WTC11 (cell line): ENCODE results near the gene DNPEP. TPM values are rescaled to one million over a fixed set of nuclear protein-coding genes. Genes with fewer than 3 reads are reported as not detected.

Source experiments
- ATAC-seq: fragments of 200-7000 bp; cut with Tn5 transposase; 2 replicates; pipeline ENCODE4 v1.10.0; 2021; ENCODE audit warnings: mild to moderate bottlenecking, moderate library complexity
- CTCF ChIA-PET: fragments of 300-600 bp; sonication (Branson Sonifier 250); formaldehyde crosslinking; loops from one replicate; lab custom pipeline; 2021; ENCODE audit warnings: antibody characterized with exemption; lab: Charles Lee
- POLR2A ChIA-PET: fragments of 350-600 bp; sonication (Branson Sonifier 250); formaldehyde crosslinking; loops from one replicate; lab custom pipeline; 2021; ENCODE audit warnings: antibody characterized with exemption; lab: Charles Lee
- DNase-seq: peaks from one replicate; pipeline ENCODE4 v3.0.0; 2021; ENCODE audit warnings: low spot score
- H3K27ac Mint-ChIP-seq: 2 replicates; pipeline ENCODE4 v1.8.0; 2021; ENCODE audit warnings: mixed read lengths
- H3K27me3 Mint-ChIP-seq: 2 replicates; pipeline ENCODE4 v1.8.0; 2021; ENCODE audit warnings: low read depth, mild to moderate bottlenecking, moderate library complexity, mixed read lengths
- H3K36me3 Mint-ChIP-seq: 2 replicates; pipeline ENCODE4 v1.8.0; 2021; ENCODE audit warnings: mixed read lengths
- H3K4me1 Mint-ChIP-seq: 2 replicates; pipeline ENCODE4 v1.8.0; 2022; ENCODE audit warnings: mixed read lengths
- H3K4me3 Mint-ChIP-seq: 2 replicates; pipeline ENCODE4 v1.8.0; 2021; ENCODE audit warnings: mild to moderate bottlenecking, moderate library complexity, mixed read lengths
- H3K9me3 Mint-ChIP-seq: 2 replicates; pipeline ENCODE4 v1.8.0; 2021; ENCODE audit warnings: mixed read lengths
- CREB1 ChIP-seq: sonication (generic); formaldehyde crosslinking; IDR thresholded peaks from 2 replicates; pipeline ENCODE4 v1.8.0; 2023; ENCODE audit warnings: mild to moderate bottlenecking, missing genetic modification reagents
- CREM ChIP-seq: sonication (generic); formaldehyde crosslinking; IDR thresholded peaks from 2 replicates; pipeline ENCODE4 v1.8.1; 2022; ENCODE audit warnings: mild to moderate bottlenecking, missing genetic modification reagents, moderate library complexity
- ESRRA ChIP-seq: sonication (generic); formaldehyde crosslinking; IDR thresholded peaks from 2 replicates; pipeline ENCODE4 v1.8.1; 2022; ENCODE audit warnings: mild to moderate bottlenecking, missing genetic modification reagents, borderline replicate concordance
- FOXP1 ChIP-seq: sonication (generic); formaldehyde crosslinking; IDR thresholded peaks from 2 replicates; pipeline ENCODE4 v1.8.0; 2022; ENCODE audit warnings: missing genetic modification reagents, mild to moderate bottlenecking, moderate library complexity, borderline replicate concordance
- GABPB1 ChIP-seq: sonication (generic); formaldehyde crosslinking; IDR thresholded peaks from 2 replicates; pipeline ENCODE4 v1.8.1; 2023; ENCODE audit warnings: mild to moderate bottlenecking, missing genetic modification reagents
- IRF2 ChIP-seq: sonication (generic); formaldehyde crosslinking; IDR thresholded peaks from 2 replicates; pipeline ENCODE4 v1.8.0; 2022; ENCODE audit warnings: low read depth, missing genetic modification reagents, borderline replicate concordance
- JUN ChIP-seq: sonication (generic); formaldehyde crosslinking; IDR thresholded peaks from 2 replicates; pipeline ENCODE4 v1.8.0; 2023; ENCODE audit warnings: mild to moderate bottlenecking, missing genetic modification reagents
- NFATC4 ChIP-seq: fragments of 250-450 bp; sonication (Bioruptor Pico); IDR thresholded peaks from 2 replicates; pipeline ENCODE4 v1.9.0; 2021; ENCODE audit warnings: mild to moderate bottlenecking
- SMAD3 ChIP-seq: sonication (generic); formaldehyde crosslinking; IDR thresholded peaks from 2 replicates; pipeline ENCODE4 v1.8.0; 2022; ENCODE audit warnings: missing genetic modification reagents, mild to moderate bottlenecking, borderline replicate concordance
- TP53 ChIP-seq: sonication (generic); formaldehyde crosslinking; IDR thresholded peaks from 2 replicates; pipeline ENCODE4 v1.8.1; 2023; ENCODE audit warnings: mild to moderate bottlenecking, missing genetic modification reagents
- ZNF121 ChIP-seq: sonication (generic); formaldehyde crosslinking; IDR thresholded peaks from 2 replicates; pipeline ENCODE4 v1.8.0; 2023; ENCODE audit warnings: missing genetic modification reagents
- ZNF219 ChIP-seq: sonication (generic); formaldehyde crosslinking; IDR thresholded peaks from 2 replicates; pipeline ENCODE4 v1.8.0; 2023; ENCODE audit warnings: missing genetic modification reagents, mild to moderate bottlenecking, borderline replicate concordance
- ZNF396 ChIP-seq: fragments of 250-450 bp; sonication (Bioruptor Pico); IDR thresholded peaks from 2 replicates; pipeline ENCODE4 v1.8.0; 2021; ENCODE audit warnings: mild to moderate bottlenecking, moderate library complexity, borderline replicate concordance
- ZNF423 ChIP-seq: fragments of 250-450 bp; sonication (Bioruptor Pico); IDR thresholded peaks from 2 replicates; pipeline ENCODE4 v2.1.2; 2022; ENCODE audit warnings: mild to moderate bottlenecking, moderate library complexity
- total RNA-seq: library from RNA; stranded (reverse); gene quantifications from 3 replicates; pipeline ENCODE4 v1.2.3, GENCODE V29; 2021
- TF ChIP-seq, protein P1 (sequence below): sonication (generic); formaldehyde crosslinking; IDR thresholded peaks from 2 replicates; pipeline ENCODE4 v1.8.1; 2022; ENCODE audit warnings: missing genetic modification reagents, borderline replicate concordance
- TF ChIP-seq, protein P2 (sequence below): sonication (generic); formaldehyde crosslinking; IDR thresholded peaks from 2 replicates; pipeline ENCODE4 v1.8.1; 2023; ENCODE audit warnings: mild to moderate bottlenecking, moderate library complexity, missing genetic modification reagents
- TF ChIP-seq, protein P3 (sequence below): fragments of 200-600 bp; IDR thresholded peaks from 2 replicates; pipeline ENCODE4 v1.8.0; 2022; ENCODE audit warnings: antibody characterized with exemption
- TF ChIP-seq, protein P4 (sequence below): fragments of 250-450 bp; sonication (Bioruptor Pico); IDR thresholded peaks from 2 replicates; pipeline ENCODE4 v2.1.2; 2022; ENCODE audit warnings: mild to moderate bottlenecking, moderate library complexity
- TF ChIP-seq, protein P5 (sequence below): fragments of 250-450 bp; sonication (Bioruptor Pico); IDR thresholded peaks from 2 replicates; pipeline ENCODE4 v1.9.0; 2021; ENCODE audit warnings: mild to moderate bottlenecking
- TF ChIP-seq, protein P6 (sequence below): sonication (generic); formaldehyde crosslinking; IDR thresholded peaks from 2 replicates; pipeline ENCODE4 v1.8.1; 2022; ENCODE audit warnings: mild to moderate bottlenecking, moderate library complexity, missing genetic modification reagents

The DNPEP gene
- total RNA-seq, 1 experiment from 2014 or later, result 67.6 TPM

DNA sequence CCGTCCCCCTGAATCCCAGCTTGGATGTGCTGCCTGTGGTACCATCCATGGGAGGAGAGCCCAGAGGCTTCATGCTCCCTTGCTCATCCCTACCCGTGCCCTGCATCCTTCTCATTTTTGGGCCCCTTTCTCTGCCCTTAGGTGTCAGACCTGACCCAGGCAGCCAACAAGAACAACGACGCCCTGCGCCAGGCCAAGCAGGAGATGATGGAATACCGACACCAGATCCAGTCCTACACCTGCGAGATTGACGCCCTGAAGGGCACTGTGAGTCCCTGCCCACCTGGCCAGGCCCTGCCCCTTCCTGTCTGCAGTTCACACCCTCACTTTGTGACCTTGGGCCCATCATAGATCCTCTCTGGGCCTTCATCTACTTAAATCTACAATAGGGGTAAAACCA is 33.0 kb upstream of the DNPEP start (continued):
- no peak for TF ChIP-seq IRF2 (CRISPR knock-in tag)
- TF ChIP-seq NFATC4 (CRISPR knock-in tag), result no peak
- TF ChIP-seq, protein P1, sequence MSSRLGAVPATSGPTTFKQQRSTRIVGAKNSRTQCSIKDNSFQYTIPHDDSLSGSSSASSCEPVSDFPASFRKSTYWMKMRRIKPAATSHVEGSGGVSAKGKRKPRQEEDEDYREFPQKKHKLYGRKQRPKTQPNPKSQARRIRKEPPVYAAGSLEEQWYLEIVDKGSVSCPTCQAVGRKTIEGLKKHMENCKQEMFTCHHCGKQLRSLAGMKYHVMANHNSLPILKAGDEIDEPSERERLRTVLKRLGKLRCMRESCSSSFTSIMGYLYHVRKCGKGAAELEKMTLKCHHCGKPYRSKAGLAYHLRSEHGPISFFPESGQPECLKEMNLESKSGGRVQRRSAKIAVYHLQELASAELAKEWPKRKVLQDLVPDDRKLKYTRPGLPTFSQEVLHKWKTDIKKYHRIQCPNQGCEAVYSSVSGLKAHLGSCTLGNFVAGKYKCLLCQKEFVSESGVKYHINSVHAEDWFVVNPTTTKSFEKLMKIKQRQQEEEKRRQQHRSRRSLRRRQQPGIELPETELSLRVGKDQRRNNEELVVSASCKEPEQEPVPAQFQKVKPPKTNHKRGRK, result no peak
- no peak for TF ChIP-seq SMAD3 (CRISPR knock-in tag)
- no peak for TF ChIP-seq ESRRA (CRISPR knock-in tag)
- TF ChIP-seq, protein P2, sequence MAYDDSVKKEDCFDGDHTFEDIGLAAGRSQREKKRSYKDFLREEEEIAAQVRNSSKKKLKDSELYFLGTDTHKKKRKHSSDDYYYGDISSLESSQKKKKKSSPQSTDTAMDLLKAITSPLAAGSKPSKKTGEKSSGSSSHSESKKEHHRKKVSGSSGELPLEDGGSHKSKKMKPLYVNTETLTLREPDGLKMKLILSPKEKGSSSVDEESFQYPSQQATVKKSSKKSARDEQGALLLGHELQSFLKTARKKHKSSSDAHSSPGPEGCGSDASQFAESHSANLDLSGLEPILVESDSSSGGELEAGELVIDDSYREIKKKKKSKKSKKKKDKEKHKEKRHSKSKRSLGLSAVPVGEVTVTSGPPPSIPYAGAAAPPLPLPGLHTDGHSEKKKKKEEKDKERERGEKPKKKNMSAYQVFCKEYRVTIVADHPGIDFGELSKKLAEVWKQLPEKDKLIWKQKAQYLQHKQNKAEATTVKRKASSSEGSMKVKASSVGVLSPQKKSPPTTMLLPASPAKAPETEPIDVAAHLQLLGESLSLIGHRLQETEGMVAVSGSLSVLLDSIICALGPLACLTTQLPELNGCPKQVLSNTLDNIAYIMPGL (CRISPR knock-in tag), result no peak
- TF ChIP-seq, protein P3, sequence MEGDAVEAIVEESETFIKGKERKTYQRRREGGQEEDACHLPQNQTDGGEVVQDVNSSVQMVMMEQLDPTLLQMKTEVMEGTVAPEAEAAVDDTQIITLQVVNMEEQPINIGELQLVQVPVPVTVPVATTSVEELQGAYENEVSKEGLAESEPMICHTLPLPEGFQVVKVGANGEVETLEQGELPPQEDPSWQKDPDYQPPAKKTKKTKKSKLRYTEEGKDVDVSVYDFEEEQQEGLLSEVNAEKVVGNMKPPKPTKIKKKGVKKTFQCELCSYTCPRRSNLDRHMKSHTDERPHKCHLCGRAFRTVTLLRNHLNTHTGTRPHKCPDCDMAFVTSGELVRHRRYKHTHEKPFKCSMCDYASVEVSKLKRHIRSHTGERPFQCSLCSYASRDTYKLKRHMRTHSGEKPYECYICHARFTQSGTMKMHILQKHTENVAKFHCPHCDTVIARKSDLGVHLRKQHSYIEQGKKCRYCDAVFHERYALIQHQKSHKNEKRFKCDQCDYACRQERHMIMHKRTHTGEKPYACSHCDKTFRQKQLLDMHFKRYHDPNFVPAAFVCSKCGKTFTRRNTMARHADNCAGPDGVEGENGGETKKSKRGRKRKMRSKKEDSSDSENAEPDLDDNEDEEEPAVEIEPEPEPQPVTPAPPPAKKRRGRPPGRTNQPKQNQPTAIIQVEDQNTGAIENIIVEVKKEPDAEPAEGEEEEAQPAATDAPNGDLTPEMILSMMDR, result no peak

DNA sequence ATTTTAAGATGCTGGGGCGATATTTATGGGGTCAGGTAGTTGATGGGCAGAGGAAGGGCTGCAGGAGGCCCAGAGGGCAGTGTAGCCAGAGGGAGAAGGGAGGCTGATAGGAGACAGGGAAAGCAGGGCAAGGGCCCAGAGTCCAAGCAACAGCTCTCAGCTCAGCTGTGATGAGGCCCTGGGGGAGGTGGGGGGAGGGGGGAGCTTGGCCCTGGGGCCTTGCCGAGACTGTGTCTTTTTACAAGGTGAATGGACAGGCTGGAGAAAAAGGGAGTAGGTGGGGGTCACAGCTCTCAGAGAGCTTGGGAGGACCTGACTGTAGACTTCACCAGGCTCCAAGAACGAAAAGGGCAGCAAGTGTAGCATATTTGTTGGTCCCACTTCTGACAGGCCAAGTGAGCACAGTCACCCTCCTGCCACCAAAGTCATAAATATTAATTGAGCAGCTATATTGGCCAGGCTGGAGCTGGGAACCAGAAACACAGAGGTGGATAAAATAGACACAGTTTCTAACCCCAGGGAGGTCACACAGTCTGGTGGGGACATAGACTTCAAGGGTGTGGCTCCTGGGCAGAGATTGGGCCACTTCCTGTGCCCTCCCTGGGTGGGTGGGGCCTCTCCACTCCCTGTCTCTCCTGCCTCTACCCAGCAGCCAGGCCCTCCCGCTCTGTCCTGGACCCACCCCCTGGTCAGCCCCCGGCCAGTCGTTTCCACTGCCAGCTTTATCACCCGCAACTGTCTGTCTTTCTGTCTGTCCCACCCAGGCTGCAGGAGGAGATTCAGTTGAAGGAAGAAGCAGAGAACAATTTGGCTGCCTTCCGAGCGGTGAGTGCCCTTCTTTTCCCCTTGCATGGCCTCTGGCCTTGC is 31.9 kb upstream of the DNPEP start:
- no peak for TF ChIP-seq TP53 (CRISPR knock-in tag)
- TF ChIP-seq ZNF423 (CRISPR knock-in tag), result no peak
- TF ChIP-seq, protein P4, sequence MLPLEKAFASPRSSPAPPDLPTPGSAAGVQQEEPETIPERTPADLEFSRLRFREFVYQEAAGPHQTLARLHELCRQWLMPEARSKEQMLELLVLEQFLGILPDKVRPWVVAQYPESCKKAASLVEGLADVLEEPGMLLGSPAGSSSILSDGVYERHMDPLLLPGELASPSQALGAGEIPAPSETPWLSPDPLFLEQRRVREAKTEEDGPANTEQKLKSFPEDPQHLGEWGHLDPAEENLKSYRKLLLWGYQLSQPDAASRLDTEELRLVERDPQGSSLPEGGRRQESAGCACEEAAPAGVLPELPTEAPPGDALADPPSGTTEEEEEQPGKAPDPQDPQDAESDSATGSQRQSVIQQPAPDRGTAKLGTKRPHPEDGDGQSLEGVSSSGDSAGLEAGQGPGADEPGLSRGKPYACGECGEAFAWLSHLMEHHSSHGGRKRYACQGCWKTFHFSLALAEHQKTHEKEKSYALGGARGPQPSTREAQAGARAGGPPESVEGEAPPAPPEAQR (CRISPR knock-in tag), result no peak
- TF ChIP-seq FOXP1, result no peak
- TF ChIP-seq CREM, result no peak
- TF ChIP-seq ZNF396 (CRISPR knock-in tag), result no peak
- TF ChIP-seq, protein P5, sequence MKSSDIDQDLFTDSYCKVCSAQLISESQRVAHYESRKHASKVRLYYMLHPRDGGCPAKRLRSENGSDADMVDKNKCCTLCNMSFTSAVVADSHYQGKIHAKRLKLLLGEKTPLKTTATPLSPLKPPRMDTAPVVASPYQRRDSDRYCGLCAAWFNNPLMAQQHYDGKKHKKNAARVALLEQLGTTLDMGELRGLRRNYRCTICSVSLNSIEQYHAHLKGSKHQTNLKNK (CRISPR knock-in tag), result no peak
- TF ChIP-seq, protein P6, sequence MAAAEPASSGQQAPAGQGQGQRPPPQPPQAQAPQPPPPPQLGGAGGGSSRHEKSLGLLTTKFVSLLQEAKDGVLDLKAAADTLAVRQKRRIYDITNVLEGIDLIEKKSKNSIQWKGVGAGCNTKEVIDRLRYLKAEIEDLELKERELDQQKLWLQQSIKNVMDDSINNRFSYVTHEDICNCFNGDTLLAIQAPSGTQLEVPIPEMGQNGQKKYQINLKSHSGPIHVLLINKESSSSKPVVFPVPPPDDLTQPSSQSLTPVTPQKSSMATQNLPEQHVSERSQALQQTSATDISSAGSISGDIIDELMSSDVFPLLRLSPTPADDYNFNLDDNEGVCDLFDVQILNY (CRISPR knock-in tag), result no peak
- TF ChIP-seq GABPB1 (CRISPR knock-in tag), result no peak
- TF ChIP-seq CREB1, result no peak
- TF ChIP-seq JUN (CRISPR knock-in tag), result no peak
- TF ChIP-seq ZNF121 (CRISPR knock-in tag), result no peak
- TF ChIP-seq ZNF219 (CRISPR knock-in tag), result no peak
- peaks cover 28% of the 10 kb centered on the region for H3K4me1 Mint-ChIP-seq
- no peak overlapping the region for H3K4me3 Mint-ChIP-seq
- no peaks in the 10 kb centered on the region for H3K9me3 Mint-ChIP-seq
- ChIA-PET CTCF (interaction anchor here (0.9 to 5.6 kb wide), 18 partner anchors 11 to 543 kb away, joined by 3 to 77 read pairs (median 8); partner anchors contain the start of genes DNPEP and SPEG), POLR2A (interaction anchor here (1.2 kb wide), 1 partner anchor 14 kb away, joined by 4 read pairs; no protein-coding TSS in a partner anchor)
- no peaks in the 10 kb centered on the region for H3K36me3 Mint-ChIP-seq
- ATAC-seq (peak; percentile 9; the same call in 1 of the 2 replicates), DNase-seq (no peak)
- H3K27me3 Mint-ChIP-seq, result peaks cover 36% of the 10 kb centered on the region
- H3K27ac Mint-ChIP-seq, result no peak overlapping the region
